ENCODE data around the gene PRKCE. TPM values are rescaled to one million over a fixed set of nuclear protein-coding genes. Genes with fewer than 3 reads are reported as not detected.
"Not testable (repeated sequence)": the region's sequence is repeated elsewhere in the genome, so short reads cannot be mapped to it uniquely, and the experiment has no call there.

The PRKCE gene
- polyA plus RNA-seq, 3 donors, result 1.3 to 7.7 (median 2.3) TPM

- Histone ChIP-seq H4K20me1 (ENCODE audit: insufficient read depth, low read length) (peaks cover 4% of the 10 kb centered on the region), H3K79me2 (ENCODE audit: insufficient read depth, low read length) (no peaks in the 10 kb centered on the region)
Measured at GRCh38 chr2:45714679-45715078, 63.2 kb downstream of the PRKCE start.

GRCh38 chr2:45715601-45716379 is 64.3 kb downstream of the PRKCE start:
- intact Hi-C loops (cut with micrococcal nuclease), result no loop called here
- H3K79me2 ChIP-seq (ENCODE audit: insufficient read depth, low read length), result no peaks in the 10 kb centered on the region
- no peak overlapping the region for H3K4me2 ChIP-seq (replicated peaks; ENCODE audit: extremely low read depth, low read length, poor library complexity, severe bottlenecking)
- H3K27me3 ChIP-seq (ENCODE audit: control insufficient read depth in 2 of 2, insufficient read depth in 2 of 2, low read length in 2 of 2), result no peaks in the 10 kb centered on the region
- WGBS (ENCODE audit: insufficient coverage), result 100% methylated on average over 2 of the region's 5 CpGs
- Mint-ChIP-seq H3K27me3 (ENCODE audit: low read depth in 3 of 3) (no peaks in the 10 kb centered on the region), H3K4me3 (no peak overlapping the region), H3K27ac (peak overlapping the region in 1 of 7 donors; percentile 4), H3K4me1 (peaks cover 12% of the 10 kb centered on the region), H3K36me3 (peaks cover 7 to 12% of the 10 kb centered on the region in 2 donors), H3K9me3 (peaks cover 9 to 22% (median 11%) of the 10 kb centered on the region in 7 donors)
- peaks cover 0 to 4% of the 10 kb centered on the region in 2 donors for H3K4me1 ChIP-seq (ENCODE audit: control insufficient read depth in 1 of 2, insufficient read depth in 2 of 2, low read length in 2 of 2)
- H4K20me1 ChIP-seq (ENCODE audit: insufficient read depth, low read length), result peaks cover 4% of the 10 kb centered on the region
- no peak overlapping the region for H3K4me3 ChIP-seq (replicated peaks in 1 of 3; ENCODE audit: low read depth in 2 of 3, low read length in 3 of 3)
- H2AFZ ChIP-seq (ENCODE audit: insufficient read depth, low read depth, low read length, poor library complexity, severe bottlenecking), result no peak overlapping the region
- no peak overlapping the region for H3K9ac ChIP-seq (ENCODE audit: insufficient read depth, low read length, poor library complexity, severe bottlenecking)
- no peaks in the 10 kb centered on the region for H3K9me3 ChIP-seq (replicated peaks in 1 of 2; ENCODE audit: control insufficient read depth in 1 of 2, insufficient read depth in 1 of 2, low read length in 2 of 2)
- H3K36me3 ChIP-seq (replicated peaks in 1 of 2; ENCODE audit: control insufficient read depth in 1 of 2, insufficient read depth in 2 of 2, low read length in 2 of 2), result no peaks in the 10 kb centered on the region
- no peak for TF ChIP-seq CTCF (IDR thresholded peaks at IDR 0.05)
- H3K27ac ChIP-seq (ENCODE audit: low read depth in 1 of 2, low read length in 2 of 2), result no peak overlapping the region
- no peak for DNase-seq

More at GRCh38 chr2:45714679-45715078, 63.2 kb downstream of the PRKCE start:
- H3K27ac Mint-ChIP-seq, result no peak overlapping the region
- WGBS (ENCODE audit: insufficient coverage), result 94% methylated on average over 2 of the region's 3 CpGs
- no peak for TF ChIP-seq CTCF (IDR thresholded peaks at IDR 0.05)
- H3K36me3 ChIP-seq (replicated peaks in 1 of 2; ENCODE audit: control insufficient read depth in 1 of 2, insufficient read depth in 2 of 2, low read length in 2 of 2), result no peaks in the 10 kb centered on the region
- no peak overlapping the region for H3K27ac ChIP-seq (ENCODE audit: low read depth in 1 of 2, low read length in 2 of 2)
- H2AFZ ChIP-seq (ENCODE audit: insufficient read depth, low read depth, low read length, poor library complexity, severe bottlenecking), result no peak overlapping the region
- no peak overlapping the region for H3K4me3 ChIP-seq (replicated peaks in 1 of 3; ENCODE audit: low read depth in 2 of 3, low read length in 3 of 3)
- no peaks in the 10 kb centered on the region for H3K4me1 ChIP-seq (ENCODE audit: control insufficient read depth in 1 of 2, insufficient read depth in 2 of 2, low read length in 2 of 2)
- H3K4me3 Mint-ChIP-seq, result no peak overlapping the region
- H3K36me3 Mint-ChIP-seq, result peaks cover 9 to 10% of the 10 kb centered on the region in 2 donors
- H3K4me2 ChIP-seq (replicated peaks; ENCODE audit: extremely low read depth, low read length, poor library complexity, severe bottlenecking), result no peak overlapping the region
- intact Hi-C loops (cut with micrococcal nuclease), result no loop called here
- H3K9ac ChIP-seq (ENCODE audit: insufficient read depth, low read length, poor library complexity, severe bottlenecking), result no peak overlapping the region
- no peaks in the 10 kb centered on the region for H3K27me3 ChIP-seq (ENCODE audit: control insufficient read depth in 2 of 2, insufficient read depth in 2 of 2, low read length in 2 of 2)
- H3K27me3 Mint-ChIP-seq (ENCODE audit: low read depth in 3 of 3), result no peaks in the 10 kb centered on the region
- H3K9me3 ChIP-seq (replicated peaks in 1 of 2; ENCODE audit: control insufficient read depth in 1 of 2, insufficient read depth in 1 of 2, low read length in 2 of 2), result no peaks in the 10 kb centered on the region
- peaks cover 8% of the 10 kb centered on the region for H3K4me1 Mint-ChIP-seq
- no peak for DNase-seq
- H3K9me3 Mint-ChIP-seq, result peaks cover 9 to 22% (median 11%) of the 10 kb centered on the region in 7 donors

GRCh38 chr2:45716432-45716831 is 65.0 kb downstream of the PRKCE start:
- H3K27me3 ChIP-seq (ENCODE audit: control insufficient read depth in 2 of 2, insufficient read depth in 2 of 2, low read length in 2 of 2); H3K9me3 ChIP-seq (replicated peaks in 1 of 2; ENCODE audit: control insufficient read depth in 1 of 2, insufficient read depth in 1 of 2, low read length in 2 of 2); H3K4me3 Mint-ChIP-seq; H3K27ac ChIP-seq (ENCODE audit: low read depth in 1 of 2, low read length in 2 of 2); H3K4me2 ChIP-seq (replicated peaks; ENCODE audit: extremely low read depth, low read length, poor library complexity, severe bottlenecking); H3K27me3 Mint-ChIP-seq (ENCODE audit: low read depth in 3 of 3); H3K4me3 ChIP-seq (replicated peaks in 1 of 3; ENCODE audit: low read depth in 2 of 3, low read length in 3 of 3); H4K20me1 ChIP-seq (ENCODE audit: insufficient read depth, low read length); DNase-seq; H3K36me3 ChIP-seq (replicated peaks in 1 of 2; ENCODE audit: control insufficient read depth in 1 of 2, insufficient read depth in 2 of 2, low read length in 2 of 2); H3K79me2 ChIP-seq (ENCODE audit: insufficient read depth, low read length); H3K9ac ChIP-seq (ENCODE audit: insufficient read depth, low read length, poor library complexity, severe bottlenecking); H2AFZ ChIP-seq (ENCODE audit: insufficient read depth, low read depth, low read length, poor library complexity, severe bottlenecking); intact Hi-C loops (cut with micrococcal nuclease): not testable (repeated sequence)
- H3K27ac Mint-ChIP-seq, result peak overlapping the region in 4 of 7 donors; percentile 13 to 71 (median 34)
- peaks cover 9 to 22% (median 11%) of the 10 kb centered on the region in 7 donors for H3K9me3 Mint-ChIP-seq
- peaks cover 18% of the 10 kb centered on the region for H3K4me1 Mint-ChIP-seq
- H3K36me3 Mint-ChIP-seq, result peaks cover 7 to 12% of the 10 kb centered on the region in 2 donors
- no CpG with 5 or more reads among the region's 1 CpG for WGBS (ENCODE audit: insufficient coverage)
- H3K4me1 ChIP-seq (ENCODE audit: control insufficient read depth in 1 of 2, insufficient read depth in 2 of 2, low read length in 2 of 2), result peaks cover 6 to 11% of the 10 kb centered on the region in 2 donors
